ENCODE data around the gene DMD.

Gene DMD

GRCh38 chrX:33014086-33014485 is 197.3 kb downstream of the DMD start:
- no peak for DNase-seq

GRCh38 chrX:33001107-33001506 is 210.2 kb downstream of the DMD start:
- no peak for DNase-seq

GRCh38 chrX:32998776-32999175 is 212.6 kb downstream of the DMD start:
- DNase-seq: no peak

GRCh38 chrX:32995427-32995826 is 215.9 kb downstream of the DMD start:
- DNase-seq: no peak

GRCh38 chrX:32987142-32987541 is 224.2 kb downstream of the DMD start:
- no peak for DNase-seq

GRCh38 chrX:32985544-32985943 is 225.8 kb downstream of the DMD start:
- no peak for DNase-seq

- DNase-seq: no peak
These were observed 244.5 kb downstream of the DMD start for GRCh38 chrX:32966821-32967355.

- no peak for DNase-seq
These were observed 257.2 kb downstream of the DMD start for GRCh38 chrX:32954125-32954524.

- no peak for DNase-seq
These were observed 263.2 kb downstream of the DMD start for GRCh38 chrX:32948130-32948529.

GRCh38 chrX:32937043-32937442 is 274.3 kb downstream of the DMD start:
- DNase-seq: no peak

GRCh38 chrX:32933548-32933947 is 277.8 kb downstream of the DMD start:
- no peak for DNase-seq

- no peak for DNase-seq
These were observed 282.3 kb downstream of the DMD start for GRCh38 chrX:32929040-32929439.

GRCh38 chrX:32896088-32896487 is 315.3 kb downstream of the DMD start:
- DNase-seq: no peak

- no peak for DNase-seq
These were observed 316.7 kb downstream of the DMD start for GRCh38 chrX:32894679-32895078.

GRCh38 chrX:32893751-32894150 is 317.6 kb downstream of the DMD start:
- DNase-seq: no peak

- DNase-seq: no peak
These were observed 333.8 kb downstream of the DMD start for GRCh38 chrX:32877592-32877991.

GRCh38 chrX:32874839-32875238 is 336.5 kb downstream of the DMD start:
- no peak for DNase-seq

- no peak for DNase-seq
These were observed 337.6 kb downstream of the DMD start for GRCh38 chrX:32873786-32874185.

- DNase-seq: no peak
These were observed 339.7 kb downstream of the DMD start for GRCh38 chrX:32871636-32872035.

GRCh38 chrX:32868524-32868895 is 342.8 kb downstream of the DMD start:
- no peak for DNase-seq

GRCh38 chrX:32867781-32868523 is 343.4 kb downstream of the DMD start:
- no peak for DNase-seq

- DNase-seq: no peak
These were observed 359.1 kb downstream of the DMD start for GRCh38 chrX:32852203-32852602.

- DNase-seq: no peak
These were observed 359.8 kb downstream of the DMD start for GRCh38 chrX:32851556-32851955.

- DNase-seq: no peak
These were observed 363.4 kb downstream of the DMD start for GRCh38 chrX:32847921-32848320.

- no peak for DNase-seq
These were observed 369.3 kb downstream of the DMD start for GRCh38 chrX:32842053-32842452.

Data from stimulated activated CD4-positive, alpha-beta T cell treated with anti-CD3 and anti-CD28 coated beads, Interleukin-4, amount 100 ng/mL, for 1 hour (primary cell).